Mucosa of gallbladder (tissue), 1 donor: ENCODE measurements around the gene LIN9. TPM values are rescaled to one million over a fixed set of nuclear protein-coding genes. Genes with fewer than 3 reads are reported as not detected.
"Not testable (repeated sequence)": the region's sequence is repeated elsewhere in the genome, so short reads cannot be mapped to it uniquely, and the experiment has no call there.

Experiments
- DNase-seq: peaks from one replicate; pipeline ENCODE4 v3.0.0-alpha.2; 2020; ENCODE audit warnings: low spot score
- total RNA-seq: library from RNA; stranded (reverse); gene quantifications from one replicate; pipeline ENCODE4 v1.2.1, GENCODE V29; 2021
- donor health status: DM: no; HTN: no; CAD: no.

Gene LIN9
- total RNA-seq, 1 donor from 2014 or later: 1.8 TPM

DNA sequence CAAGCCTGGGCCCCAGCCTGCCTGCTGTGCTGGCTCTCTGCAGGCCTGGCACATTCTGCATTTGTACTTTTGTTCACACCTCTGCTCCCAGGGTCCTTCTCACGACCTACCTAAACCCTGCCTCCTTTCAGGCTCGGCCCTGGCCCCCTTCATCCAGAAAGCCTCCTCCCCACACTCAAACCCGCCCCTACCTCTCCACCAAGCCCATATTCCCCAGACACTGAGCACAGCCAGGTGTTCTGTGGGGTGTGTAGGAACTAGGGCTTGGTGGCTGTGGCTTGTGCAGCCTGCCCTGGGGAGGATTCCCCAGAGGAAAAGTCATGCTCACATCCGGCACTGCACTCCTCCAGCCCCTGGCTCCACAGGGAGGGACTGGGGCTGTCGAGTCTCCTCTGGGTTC is 93.7 kb downstream of the LIN9 start:
- no peak for DNase-seq

DNA sequence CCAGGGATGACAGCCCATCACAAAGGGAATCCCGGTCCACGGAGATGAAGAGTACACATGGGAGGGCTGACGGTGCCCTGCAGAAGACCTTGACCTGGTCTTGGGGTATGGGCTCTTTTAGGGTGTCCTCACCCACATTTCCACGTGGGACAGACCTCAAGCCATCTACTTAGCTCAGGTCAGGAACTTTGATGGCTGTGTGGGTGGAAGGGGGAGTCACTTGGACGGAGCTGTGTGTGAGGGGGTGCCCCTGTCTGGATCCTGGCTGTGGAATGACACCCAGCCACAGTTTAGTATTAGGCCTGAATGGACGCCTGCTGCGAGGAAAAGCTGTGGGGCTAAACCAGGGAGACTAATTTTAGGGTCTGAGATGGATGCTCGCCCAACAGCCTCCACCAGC is 96.4 kb downstream of the LIN9 start:
- DNase-seq: no peak

DNA sequence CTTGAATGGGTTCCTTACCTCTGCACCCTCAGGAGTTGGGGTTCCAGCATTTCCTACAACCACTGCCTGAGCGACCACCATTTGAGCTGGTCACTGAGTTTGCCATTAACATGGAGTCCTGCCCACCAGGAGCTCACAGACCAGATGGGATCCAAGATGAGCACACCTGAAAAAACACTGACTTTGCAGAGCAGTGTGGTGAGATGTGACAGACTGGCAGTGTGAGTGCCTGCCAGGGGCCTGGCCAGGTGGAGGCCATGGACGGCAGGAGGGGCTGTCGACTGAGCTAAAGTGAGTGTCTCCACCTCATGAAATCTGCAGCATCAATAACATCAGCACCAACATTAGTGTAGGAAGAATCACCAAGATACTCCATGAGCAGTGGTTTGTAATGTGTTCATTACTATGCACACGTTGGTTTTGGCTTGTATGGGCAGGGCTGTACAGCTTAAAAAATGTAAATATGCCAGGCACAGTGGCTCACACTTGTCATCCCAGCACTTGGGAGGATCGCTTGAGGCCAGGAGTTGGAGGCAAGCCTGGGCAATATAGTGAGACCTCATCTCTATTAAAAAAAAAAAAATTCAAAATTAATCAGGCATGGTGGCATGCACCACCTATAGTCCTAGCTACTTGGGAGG is 97.7 kb downstream of the LIN9 start:
- DNase-seq: no peak

DNA sequence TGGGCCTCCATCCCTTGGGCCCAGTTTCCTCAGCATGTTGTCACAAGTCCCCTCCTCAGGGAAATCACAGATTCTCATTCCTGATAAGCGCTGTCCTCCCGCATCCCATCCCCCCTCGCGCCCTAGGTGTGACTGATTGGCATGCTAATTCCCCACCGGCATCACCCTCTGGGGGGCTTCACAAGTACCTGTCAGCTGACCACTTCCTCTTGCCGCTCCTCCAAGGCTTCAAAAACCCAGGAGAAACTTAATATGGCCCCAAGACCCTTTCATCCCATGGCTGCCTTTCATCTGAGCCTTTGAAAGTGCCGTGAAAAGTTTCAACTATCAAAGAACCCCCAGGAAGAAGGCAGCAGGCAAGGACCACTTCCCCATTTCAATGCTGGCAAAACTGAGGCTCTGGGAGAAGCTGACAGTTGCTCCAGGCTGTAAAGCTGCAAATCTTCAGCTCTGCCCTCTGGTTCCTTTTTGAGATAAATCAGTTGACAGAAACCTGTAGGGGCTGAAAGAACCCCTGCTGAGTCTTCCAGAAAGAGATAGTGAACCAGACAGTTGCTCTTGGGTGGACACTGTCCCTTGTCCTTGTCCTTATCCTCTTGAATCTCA is 98.3 kb downstream of the LIN9 start:
- DNase-seq: no peak

DNA sequence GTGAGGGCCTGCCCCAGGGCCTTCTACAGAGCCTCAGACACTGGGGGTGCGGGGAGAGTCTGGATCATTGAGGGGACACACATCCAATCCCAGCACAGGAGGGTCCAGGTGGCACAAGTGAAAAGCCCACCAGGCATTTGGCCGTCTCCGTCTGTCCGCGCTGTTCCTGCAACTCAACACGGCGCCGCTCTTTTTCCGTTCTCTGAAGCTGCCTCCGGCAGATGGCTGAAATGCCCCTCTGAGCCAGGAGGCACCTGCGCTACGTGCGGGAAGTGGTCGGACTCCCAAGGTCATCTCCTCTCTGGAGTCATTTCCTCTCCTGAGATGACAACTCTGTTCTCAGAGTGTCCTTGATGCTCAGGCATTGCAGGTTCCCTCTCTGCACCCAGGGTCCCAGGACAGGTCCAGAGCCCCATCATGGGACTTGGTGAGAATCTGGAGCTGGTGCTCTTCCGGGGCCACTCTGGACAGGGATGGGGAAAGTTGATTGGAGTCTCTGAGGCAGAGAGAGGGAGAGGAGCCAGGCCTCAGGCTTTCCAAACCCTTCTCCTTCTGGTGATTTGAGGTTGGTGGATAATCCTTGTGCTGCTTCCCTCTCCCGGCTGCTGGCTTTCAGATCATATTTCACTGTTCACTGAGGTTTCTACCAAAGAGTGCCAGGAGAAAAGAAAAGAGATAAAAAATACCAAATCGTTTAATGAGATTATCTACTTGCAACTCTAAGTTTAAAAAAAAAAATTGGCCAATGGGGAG is 99.5 kb downstream of the LIN9 start:
- no peak for DNase-seq

DNA sequence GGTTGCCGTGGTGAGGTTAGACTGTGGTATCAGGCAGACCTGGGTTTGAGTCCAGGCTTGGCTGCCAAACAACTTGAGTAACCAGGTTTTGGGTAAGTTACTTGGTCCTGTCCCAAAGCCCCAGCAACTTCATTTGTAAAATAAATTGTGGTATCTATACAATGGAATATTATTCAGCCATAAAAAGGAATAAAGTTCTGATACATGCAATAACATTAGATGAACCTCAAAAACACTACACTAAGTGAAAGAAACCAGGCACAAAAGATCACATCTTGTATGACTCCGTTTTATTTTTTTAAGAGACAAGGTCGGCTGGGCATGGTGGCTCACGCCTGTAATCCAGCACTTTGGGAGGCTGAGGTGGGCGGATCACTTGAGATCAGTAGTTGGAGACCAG is 101.9 kb downstream of the LIN9 start:
- DNase-seq: no peak

DNA sequence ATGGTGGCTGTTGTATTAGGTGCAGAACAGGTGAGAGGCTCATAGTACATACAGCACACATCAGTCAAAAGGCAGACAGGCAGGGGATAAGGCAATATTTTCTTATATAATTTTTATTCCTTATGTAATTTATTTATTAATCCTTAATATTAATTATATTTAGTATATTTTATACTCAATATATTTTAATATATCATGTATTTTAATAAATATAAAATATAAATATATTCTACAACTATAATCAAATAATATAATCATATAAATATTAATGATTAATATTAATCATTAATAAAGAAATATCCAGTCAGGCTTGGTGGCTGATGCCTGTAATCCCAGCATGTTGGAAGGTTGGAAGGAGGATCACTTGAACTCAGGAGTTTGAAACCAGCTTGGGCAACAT is 104.8 kb downstream of the LIN9 start:
- DNase-seq: no peak

DNA sequence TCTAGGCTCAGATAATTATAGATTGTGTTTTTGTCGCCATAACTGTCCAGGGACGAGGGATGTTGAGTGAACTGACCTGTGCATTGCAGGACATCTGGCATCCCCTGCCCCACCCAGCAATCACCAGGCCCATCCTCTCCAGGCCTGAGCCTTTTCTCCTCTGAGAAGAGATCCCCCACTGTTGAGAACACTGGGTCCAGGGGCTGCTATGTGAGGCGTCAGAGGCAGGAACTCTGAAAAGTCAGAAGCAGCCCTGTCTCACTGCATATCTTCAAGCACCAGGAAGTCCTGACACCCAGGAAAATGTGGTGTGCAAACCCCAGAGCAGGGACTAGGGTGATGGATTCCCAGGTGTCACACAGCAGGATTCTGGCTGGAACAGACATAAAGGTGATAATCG is 105.3 kb downstream of the LIN9 start:
- no peak for DNase-seq

DNA sequence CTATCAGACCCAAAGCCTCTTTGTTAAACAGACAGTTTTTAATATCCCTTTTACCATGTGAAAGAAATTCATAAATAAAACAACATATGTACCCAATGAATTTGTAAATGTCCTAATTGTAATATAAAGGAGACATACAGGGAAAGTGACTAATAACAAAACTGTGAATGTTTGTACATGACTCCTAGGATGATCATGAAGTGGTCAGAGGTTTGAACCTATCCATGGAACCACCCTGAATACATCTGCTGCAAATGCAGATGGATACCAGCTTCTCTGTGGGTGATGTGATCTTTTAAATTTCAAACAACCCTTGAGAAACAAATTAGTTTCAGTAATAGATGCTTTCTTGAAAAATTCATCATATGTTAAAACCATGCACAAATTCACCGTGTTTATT is 105.7 kb downstream of the LIN9 start:
- DNase-seq: no peak

DNA sequence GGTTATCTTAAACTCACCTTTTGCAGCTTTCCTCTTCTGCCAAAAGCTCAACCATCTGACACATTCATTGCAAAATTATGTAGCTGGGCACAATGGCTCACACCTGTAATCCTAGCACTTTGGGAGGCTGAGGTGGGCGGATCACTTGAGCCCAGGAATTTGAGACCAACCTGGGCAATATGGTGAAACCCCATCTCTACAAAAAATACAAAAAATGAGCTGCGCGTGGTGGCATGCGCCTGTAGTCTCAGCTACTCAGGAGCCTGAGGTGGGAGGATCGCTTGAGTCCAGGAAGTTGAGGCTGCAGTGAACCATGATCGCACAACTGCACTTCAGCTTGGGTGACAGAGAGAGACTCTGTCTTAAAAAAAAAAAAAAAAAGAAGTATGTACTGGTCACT is 106.3 kb downstream of the LIN9 start:
- not testable (repeated sequence) for DNase-seq

DNA sequence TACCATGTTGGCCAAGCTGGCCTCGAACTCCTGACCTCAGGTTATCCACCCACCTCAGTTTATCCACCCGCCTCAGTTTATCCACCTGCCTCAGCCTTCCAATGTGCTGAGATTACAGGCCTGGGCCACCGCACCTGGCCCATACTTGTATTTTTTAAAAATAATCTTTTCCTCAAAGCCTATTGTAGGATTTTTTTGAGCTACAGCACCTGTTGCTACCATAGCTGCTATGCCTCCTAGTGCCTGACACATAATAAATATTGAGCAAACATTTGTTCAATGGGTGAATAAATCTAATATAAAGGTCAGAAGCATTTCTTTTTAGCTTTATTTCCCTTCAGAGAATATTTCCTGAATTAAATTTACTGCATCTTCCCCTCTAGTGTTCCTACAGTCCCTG is 106.7 kb downstream of the LIN9 start:
- DNase-seq: no peak

DNA sequence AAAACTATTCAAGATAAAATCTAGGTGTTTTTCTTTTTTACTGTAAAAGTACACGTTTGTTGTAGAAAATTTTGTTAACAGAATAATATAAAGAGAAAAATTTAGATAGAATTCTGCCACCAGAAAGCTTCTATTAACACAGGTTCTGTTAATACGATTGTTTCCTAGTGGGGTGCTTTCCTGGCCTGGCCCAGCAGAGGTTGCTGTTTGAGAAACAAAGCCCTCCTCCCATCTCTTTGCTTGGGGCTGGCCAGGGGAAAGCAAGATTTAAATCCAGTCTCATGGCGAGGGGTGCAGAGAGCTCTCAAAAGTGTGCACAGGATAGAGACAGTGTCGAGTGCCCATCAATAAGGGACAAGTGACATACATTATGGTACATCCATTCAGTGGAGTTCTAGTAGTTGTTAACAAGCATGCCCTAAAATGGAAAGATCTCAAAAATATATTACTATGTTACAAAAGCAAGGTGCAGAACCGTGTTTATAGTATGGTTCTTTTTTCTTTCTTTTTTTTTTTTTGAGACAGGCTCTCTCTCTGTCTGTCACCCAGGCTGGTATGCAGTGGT is 107.9 kb downstream of the LIN9 start:
- DNase-seq: no peak

DNA sequence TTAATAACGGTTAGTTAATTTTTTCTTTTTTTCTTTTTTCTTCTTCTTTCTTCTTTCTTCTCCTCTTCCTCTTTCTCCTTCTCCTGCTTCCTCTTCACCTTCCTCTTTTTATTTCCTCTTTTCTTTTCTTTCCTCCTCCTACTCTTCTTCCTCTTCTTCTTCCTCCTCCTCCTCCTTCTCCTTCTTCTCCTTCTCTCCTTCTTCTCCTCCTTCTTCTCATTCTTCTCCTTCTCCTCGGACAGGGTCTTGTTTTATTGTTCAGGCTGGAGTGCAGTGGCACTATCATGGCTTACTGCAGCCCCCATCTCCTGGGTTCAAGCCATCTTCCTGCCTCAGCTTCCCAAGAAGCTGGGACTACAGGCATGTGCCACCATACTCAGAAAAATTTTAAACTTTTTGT is 109.0 kb downstream of the LIN9 start:
- DNase-seq: no peak

DNA sequence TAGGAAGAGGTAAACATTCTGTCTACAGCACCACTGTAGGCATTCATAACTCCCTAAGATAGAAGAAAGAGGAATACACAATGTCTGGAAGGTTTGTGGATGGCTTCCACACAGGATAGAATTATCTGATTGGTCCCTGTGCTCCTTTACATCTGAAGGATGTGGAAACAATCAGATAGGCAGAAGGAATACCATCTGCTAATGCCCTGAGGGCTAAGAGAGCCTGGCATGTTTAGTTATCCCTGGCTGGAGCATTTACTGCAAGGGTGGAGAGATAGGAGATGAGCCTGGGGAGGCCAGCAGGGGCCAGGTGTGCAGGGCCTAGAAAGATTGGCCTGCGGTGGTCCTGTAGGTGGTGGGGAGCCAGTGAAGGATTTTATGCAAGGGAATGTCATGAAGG is 113.8 kb downstream of the LIN9 start:
- no peak for DNase-seq

DNA sequence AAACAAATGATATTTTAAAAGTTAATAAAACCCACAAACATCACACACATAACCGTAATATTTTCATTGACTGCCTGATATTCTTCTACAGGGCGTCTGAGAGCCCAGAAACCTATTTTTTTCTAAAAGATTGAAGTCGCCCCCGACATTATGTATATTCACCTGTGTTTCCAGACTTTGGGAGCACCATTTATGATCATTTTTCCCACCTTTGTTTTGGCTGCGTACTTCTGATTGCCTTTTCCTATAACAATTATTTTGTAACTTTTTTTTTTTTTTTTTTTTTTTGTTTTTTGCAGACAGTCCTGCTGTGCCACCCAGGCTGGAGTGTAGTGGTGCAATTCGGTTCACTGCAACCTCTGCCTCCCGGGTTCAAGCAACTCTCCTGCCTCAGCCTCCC is 121.6 kb downstream of the LIN9 start:
- DNase-seq: no peak

DNA sequence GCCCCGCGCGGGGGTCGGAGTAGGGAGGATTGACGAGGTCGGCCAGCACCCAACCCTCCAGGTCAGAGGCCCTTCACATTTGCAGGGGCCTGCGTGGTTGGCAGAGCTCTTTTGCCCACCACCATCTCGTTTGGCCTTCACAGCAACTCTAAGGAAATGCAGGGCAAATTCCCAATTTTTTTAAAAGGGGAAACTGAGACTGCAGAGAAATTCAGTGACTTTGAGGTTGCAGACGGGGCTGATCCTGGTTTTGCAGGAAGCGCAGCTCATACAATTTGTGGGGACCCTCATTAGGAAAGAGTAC is 122.0 kb downstream of the LIN9 start:
- DNase-seq: no peak

DNA sequence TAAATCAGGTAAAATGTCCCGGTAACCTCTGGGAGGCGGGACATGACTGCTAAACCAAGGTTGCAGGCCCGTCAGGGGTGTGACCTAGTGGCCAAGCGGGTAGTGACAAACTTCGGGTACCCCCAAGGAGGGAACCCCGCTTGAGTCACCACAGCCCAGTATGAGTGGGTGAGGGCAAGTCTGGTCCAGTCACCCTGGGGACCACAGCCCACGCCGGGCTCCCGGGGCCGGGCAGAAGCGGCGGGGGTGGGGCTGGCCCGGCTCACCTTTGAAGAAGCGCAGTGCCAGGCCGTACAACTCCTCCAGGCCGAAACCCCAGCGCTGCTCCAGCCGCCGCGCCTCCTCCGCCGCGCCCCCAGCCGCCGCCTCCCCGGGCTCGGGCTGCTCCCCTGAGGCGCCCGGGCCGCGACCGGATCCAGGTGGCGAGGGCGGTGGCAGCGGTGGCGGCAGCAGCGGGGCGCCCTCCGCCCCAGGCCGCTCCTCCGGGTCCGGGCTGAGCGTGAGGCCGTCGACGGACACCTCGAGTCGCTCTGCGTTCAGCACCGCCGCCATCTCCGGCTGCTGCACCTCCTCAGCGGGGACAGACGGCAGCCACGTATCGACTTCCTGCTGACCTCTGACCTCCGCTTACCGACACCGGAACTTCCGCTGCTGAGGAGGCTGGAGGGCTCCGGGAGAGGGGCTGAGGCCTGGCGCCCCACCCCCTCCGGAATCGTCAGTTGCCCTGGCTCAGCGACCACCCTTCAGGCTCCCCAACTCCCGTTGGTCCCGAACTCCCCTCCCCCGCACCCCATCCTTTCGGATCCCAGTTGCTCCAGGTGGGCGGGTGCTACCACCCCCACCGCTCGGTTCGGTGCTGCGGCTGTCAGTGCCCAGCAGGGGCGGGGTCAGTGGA is 122.6 kb downstream of the LIN9 start, which contains the start of gene ACBD3:
Gene ACBD3, minus strand, starts transcription at position 618 of the 895 bp plus-strand sequence. Its CDS starts 66 bp downstream, at position 552.
- peak; percentile 91 for DNase-seq

DNA sequence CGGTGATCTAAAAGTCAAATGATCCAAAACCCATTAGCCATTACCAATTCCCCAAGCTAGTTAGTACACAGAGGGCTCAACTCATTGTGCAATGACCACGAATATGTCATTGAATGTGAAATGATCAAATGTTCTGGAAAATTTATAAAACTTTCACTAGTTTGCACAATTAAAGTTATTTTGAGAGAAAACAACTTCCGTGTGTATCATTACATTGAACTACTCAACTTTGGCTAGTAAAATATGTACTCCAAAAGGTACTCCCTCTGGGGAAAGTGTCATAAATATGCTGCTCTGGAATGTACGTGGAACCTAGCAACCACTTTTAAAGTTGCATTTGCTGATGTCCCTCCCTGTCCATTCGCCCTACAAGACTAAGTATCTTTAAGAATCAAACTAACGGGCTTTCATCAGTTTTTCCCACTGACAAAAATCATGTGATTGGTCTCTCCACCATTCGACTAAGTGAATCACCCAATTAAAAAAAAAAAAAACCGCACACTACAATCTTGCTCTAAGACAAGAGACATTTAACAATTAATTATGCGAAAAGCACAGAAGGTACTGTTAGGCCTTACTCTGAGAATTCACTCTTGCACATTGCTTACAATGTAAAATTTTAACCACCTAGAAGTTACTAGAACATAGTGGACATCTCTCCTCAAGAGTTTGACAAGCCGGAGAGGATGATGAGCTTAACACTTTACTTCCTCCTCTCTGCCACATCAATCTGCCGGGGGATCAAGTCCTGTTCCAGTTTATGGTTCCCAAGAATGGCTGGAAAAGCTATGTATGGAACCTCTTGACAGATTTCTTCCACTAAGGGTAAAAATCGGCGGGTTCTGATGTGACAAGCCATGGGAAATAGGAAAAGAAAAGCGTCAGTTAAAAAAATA is 123.6 kb downstream of the LIN9 start:
- no peak for DNase-seq

DNA sequence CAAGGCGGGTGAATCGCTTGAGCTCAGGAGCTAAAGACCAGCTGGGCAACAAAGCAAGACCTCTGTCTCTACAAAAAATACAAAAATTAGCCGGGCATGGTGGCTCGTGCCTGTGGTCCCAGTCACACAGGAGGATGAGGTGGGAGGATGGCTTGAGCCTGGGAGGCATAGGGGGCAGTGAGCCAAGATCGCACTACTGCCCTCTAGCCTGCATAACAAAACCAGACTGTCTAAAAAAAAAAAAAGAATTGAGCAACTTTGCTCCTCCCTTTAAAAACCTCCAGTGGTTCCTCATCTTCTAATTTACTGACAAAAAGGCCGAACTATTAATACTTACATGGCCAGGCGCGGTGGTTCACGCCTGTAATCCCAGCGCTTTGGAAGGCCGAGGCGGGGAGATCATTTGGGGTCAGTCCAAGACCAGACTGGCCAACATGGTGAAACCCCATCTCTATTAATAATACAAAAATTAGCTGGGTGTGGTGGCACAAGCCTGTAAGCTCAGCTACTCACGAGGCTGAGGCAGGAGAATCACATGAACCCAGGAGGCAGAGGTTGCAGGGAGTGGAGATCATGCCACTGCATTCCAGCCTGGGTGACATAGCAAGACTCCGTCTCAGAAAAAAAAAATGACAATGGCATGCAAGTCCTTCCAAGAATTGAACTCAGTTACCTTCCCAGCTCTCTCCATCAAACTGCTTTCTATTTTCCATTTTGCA is 126.8 kb downstream of the LIN9 start:
- DNase-seq: peak; percentile 81
